Measurements from ENCODE around the gene PRPH2. TPM values are rescaled to one million over a fixed set of nuclear protein-coding genes. Genes with fewer than 3 reads are reported as not detected.
A peak's percentile ranks its signal among the peaks of the same experiment; 100 is the strongest.

The PRPH2 gene
- total and polyA plus RNA-seq, 2 of the 13 experiments (the other 11 are each of a cell fraction or from before 2014, with no cell fraction given), result 0.03 to 0.04 TPM

DNA sequence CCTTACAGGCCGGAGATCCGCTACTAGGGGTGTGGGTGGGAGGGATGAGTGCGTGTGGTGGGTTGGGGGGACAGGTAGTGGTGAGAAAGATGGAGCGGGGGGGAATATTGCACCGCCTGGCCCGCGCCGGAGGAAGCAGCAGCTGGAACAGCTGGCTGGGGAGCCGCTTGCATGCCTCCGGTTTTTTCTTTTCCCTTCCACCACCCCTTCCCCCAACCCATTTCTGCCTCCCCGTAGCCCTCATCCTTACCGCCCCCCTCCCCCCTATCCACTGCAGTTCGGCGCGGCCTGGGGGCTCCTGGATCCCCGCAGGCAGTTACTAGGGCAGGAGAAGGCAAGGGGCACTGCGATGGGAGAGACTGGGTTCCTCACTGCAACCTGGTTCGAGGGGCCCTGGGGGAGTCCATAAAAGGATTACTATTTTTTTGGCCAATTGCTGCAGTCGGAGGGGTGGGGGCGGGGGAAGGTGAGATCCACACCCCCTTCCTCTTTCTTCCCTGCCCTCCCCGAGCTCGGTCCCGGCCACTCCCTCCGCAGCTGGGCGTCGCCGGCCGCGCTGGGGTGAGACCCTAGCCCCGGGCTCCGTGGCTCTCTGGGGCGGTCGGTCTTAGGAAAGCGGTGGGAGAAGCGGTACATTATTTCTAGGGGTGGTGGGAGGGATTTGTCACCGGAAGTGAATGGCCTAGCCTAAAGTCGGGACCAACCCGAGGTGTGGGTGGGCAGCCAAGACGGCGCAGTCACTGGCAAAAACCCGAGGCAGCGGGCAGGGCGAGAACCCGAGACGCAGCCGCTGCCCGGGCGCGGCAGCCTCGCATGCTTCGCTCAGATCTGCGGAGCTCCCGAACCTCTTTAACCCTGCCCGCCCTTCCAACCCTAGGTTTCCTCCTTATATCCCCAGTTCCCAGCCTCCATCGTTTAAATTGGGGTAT, 24.3 kb upstream of the PRPH2 start (continued):
- TF ChIP-seq, protein P1, sequence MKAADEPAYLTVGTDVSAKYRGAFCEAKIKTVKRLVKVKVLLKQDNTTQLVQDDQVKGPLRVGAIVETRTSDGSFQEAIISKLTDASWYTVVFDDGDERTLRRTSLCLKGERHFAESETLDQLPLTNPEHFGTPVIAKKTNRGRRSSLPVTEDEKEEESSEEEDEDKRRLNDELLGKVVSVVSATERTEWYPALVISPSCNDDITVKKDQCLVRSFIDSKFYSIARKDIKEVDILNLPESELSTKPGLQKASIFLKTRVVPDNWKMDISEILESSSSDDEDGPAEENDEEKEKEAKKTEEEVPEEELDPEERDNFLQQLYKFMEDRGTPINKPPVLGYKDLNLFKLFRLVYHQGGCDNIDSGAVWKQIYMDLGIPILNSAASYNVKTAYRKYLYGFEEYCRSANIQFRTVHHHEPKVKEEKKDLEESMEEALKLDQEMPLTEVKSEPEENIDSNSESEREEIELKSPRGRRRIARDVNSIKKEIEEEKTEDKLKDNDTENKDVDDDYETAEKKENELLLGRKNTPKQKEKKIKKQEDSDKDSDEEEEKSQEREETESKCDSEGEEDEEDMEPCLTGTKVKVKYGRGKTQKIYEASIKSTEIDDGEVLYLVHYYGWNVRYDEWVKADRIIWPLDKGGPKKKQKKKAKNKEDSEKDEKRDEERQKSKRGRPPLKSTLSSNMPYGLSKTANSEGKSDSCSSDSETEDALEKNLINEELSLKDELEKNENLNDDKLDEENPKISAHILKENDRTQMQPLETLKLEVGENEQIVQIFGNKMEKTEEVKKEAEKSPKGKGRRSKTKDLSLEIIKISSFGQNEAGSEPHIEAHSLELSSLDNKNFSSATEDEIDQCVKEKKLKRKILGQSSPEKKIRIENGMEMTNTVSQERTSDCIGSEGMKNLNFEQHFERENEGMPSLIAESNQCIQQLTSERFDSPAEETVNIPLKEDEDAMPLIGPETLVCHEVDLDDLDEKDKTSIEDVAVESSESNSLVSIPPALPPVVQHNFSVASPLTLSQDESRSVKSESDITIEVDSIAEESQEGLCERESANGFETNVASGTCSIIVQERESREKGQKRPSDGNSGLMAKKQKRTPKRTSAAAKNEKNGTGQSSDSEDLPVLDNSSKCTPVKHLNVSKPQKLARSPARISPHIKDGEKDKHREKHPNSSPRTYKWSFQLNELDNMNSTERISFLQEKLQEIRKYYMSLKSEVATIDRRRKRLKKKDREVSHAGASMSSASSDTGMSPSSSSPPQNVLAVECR (CRISPR knock-in tag; IDR thresholded peaks at IDR 0.05; ENCODE audit: borderline replicate concordance), result peak; percentile 90; the same call in 1 of the 2 replicates
- TF ChIP-seq ZNF841 (CRISPR knock-in tag; IDR thresholded peaks at IDR 0.05; ENCODE audit: borderline replicate concordance) (no peak), ZNF543 (CRISPR knock-in tag; IDR thresholded peaks at IDR 0.05) (0 out of 2 replicates have a peak, but pooled peaks have one; percentile 46), RFX5 (IDR thresholded peaks at IDR 0.05; ENCODE audit: low read depth, low read length) (no peak), ZNF12 (CRISPR knock-in tag; IDR thresholded peaks at IDR 0.05) (peak; percentile 18; the same call in 1 of the 2 replicates), ZNF335 (CRISPR knock-in tag; IDR thresholded peaks at IDR 0.05) (no peak), THRA (CRISPR knock-in tag; IDR thresholded peaks at IDR 0.05; ENCODE audit: borderline replicate concordance) (peak; percentile 24; the same call in 1 of the 2 replicates), ZNF646 (CRISPR knock-in tag; IDR thresholded peaks at IDR 0.05) (peak; percentile 67; the same call in 1 of the 2 replicates), SOX5 (CRISPR knock-in tag; IDR thresholded peaks at IDR 0.05; ENCODE audit: borderline replicate concordance) (peak; percentile 58; the same call in 1 of the 2 replicates), PHF21A (CRISPR knock-in tag; IDR thresholded peaks at IDR 0.05) (peak; percentile 96), ZNF17 (CRISPR knock-in tag; IDR thresholded peaks at IDR 0.05) (0 out of 2 replicates have a peak, but pooled peaks have one; percentile 44), ARNT2 (CRISPR knock-in tag; IDR thresholded peaks at IDR 0.05; ENCODE audit: low read depth) (peak; percentile 58; the same call in 1 of the 2 replicates)
- TF ChIP-seq, protein P2, sequence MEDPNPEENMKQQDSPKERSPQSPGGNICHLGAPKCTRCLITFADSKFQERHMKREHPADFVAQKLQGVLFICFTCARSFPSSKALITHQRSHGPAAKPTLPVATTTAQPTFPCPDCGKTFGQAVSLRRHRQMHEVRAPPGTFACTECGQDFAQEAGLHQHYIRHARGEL (CRISPR knock-in tag; IDR thresholded peaks at IDR 0.05), result no peak; the same call in 1 of the 2 replicates
- TF ChIP-seq, protein P3, sequence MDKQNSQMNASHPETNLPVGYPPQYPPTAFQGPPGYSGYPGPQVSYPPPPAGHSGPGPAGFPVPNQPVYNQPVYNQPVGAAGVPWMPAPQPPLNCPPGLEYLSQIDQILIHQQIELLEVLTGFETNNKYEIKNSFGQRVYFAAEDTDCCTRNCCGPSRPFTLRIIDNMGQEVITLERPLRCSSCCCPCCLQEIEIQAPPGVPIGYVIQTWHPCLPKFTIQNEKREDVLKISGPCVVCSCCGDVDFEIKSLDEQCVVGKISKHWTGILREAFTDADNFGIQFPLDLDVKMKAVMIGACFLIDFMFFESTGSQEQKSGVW (CRISPR knock-in tag; IDR thresholded peaks at IDR 0.05; ENCODE audit: borderline replicate concordance), result peak; percentile 25; the same call in 1 of the 2 replicates
